GM12878 (cell line): Measurements from ENCODE around the gene ZNF785. TPM values are rescaled to one million over a fixed set of nuclear protein-coding genes. Genes with fewer than 3 reads are reported as not detected.

Source experiments
- ATAC-seq: fragments of 200-7000 bp; cut with Tn5 transposase; 3 replicates; pipeline ENCODE4 v1.9.1; 2020; ENCODE audit warnings: mild to moderate bottlenecking, moderate library complexity
- BruUV-seq: library from RNA; stranded (reverse); fragments of 400-500 nt; replicated peaks from 2 replicates; lab custom pipeline; 2021; lab: Mats Ljungman, UMichigan
- CTCF ChIA-PET: fragments of 300-600 bp; sonication (Branson Sonifier 250); formaldehyde crosslinking; extraction: SDS; loops from one replicate; lab custom pipeline; 2021; ENCODE audit warnings: inconsistent platforms; lab: Yijun Ruan, JAX
- POLR2A ChIA-PET: fragments of 350-600 bp; formaldehyde crosslinking; extraction: SDS; loops from one replicate; lab custom pipeline; 2021; ENCODE audit warnings: inconsistent platforms; lab: Charles Lee
- RAD21 ChIA-PET: fragments of 300-600 bp; sonication (Branson Sonifier 250); formaldehyde crosslinking; loops from one replicate; lab custom pipeline; 2023; ENCODE audit warnings: antibody characterized with exemption; ENCODE audit not compliant: unreplicated experiment; lab: Charles Lee
- SMC1A ChIA-PET: fragments of 300-600 bp; sonication (Branson Sonifier 250); formaldehyde crosslinking; loops from one replicate; lab custom pipeline; 2023; ENCODE audit not compliant: unreplicated experiment, uncharacterized antibody; lab: Charles Lee
- DNase-seq: peaks from one replicate; pipeline ENCODE4 v3.0.0-alpha.2; 2011; ENCODE audit warnings: low read depth, low spot score
- FAIRE-seq: peaks from 3 replicates; lab custom pipeline; 2011; peaks lifted over from hg19 to GRCh38; lab: Jason Lieb, UNC
- H2AFZ ChIP-seq: 2 replicates; pipeline ENCODE4 v1.6.0; 2011; ENCODE audit warnings: low read depth, low read length, control low read depth; ENCODE audit not compliant: control insufficient read depth
- H3K27ac ChIP-seq: 2 replicates; pipeline ENCODE4 v1.5.1; 2011; ENCODE audit warnings: control low read depth; ENCODE audit not compliant: control insufficient read depth, insufficient read depth
- H3K27me3 ChIP-seq, 2 experiments: replicated peaks in 1 of 2; 2 replicates each; pipeline versions ENCODE4 v1.6.0 to v1.6.1; 2011; ENCODE audit warnings: low read length in 1 of 2; ENCODE audit not compliant: control insufficient read depth in 2 of 2, insufficient read depth in 2 of 2
- H3K36me3 ChIP-seq, 2 experiments: 2 replicates each; pipeline ENCODE4 v1.5.1; 2011; ENCODE audit warnings: low read length in 1 of 2; ENCODE audit not compliant: control insufficient read depth in 2 of 2, insufficient read depth in 2 of 2
- H3K4me1 ChIP-seq: 2 replicates; pipeline ENCODE4 v1.6.1; 2011; ENCODE audit warnings: mild to moderate bottlenecking, low read length, moderate library complexity, mixed read lengths; ENCODE audit not compliant: control insufficient read depth, insufficient read depth
- H3K4me2 ChIP-seq: 2 replicates; pipeline ENCODE4 v1.6.0; 2011; ENCODE audit warnings: control low read depth; ENCODE audit not compliant: control insufficient read depth, insufficient read depth
- H3K4me3 ChIP-seq: fragments of 200-600 bp; sonication (generic); 2 replicates; pipeline ENCODE4 v1.5.1; 2016
- H3K79me2 ChIP-seq: 2 replicates; pipeline ENCODE4 v1.6.0; 2011; ENCODE audit warnings: low read length; ENCODE audit not compliant: control insufficient read depth, insufficient read depth
- H3K9ac ChIP-seq: 2 replicates; pipeline ENCODE4 v1.8.0; 2011; ENCODE audit warnings: low read length, control low read depth, mixed read lengths; ENCODE audit not compliant: control insufficient read depth, insufficient read depth
- H3K9me3 ChIP-seq: replicated peaks from 3 replicates; pipeline ENCODE4 v1.5.1; 2011; ENCODE audit warnings: mild to moderate bottlenecking, low read length; ENCODE audit not compliant: control insufficient read depth, insufficient read depth
- H4K20me1 ChIP-seq: 2 replicates; pipeline ENCODE4 v1.6.0; 2011; ENCODE audit not compliant: control insufficient read depth, insufficient read depth
- BCL3 ChIP-seq: IDR thresholded peaks from 2 replicates; pipeline ENCODE4 v1.6.1; 2011; ENCODE audit warnings: borderline replicate concordance, low read depth, mild to moderate bottlenecking, moderate library complexity, low read length; ENCODE audit not compliant: insufficient read depth, poor library complexity, severe bottlenecking
- ESRRA ChIP-seq: IDR thresholded peaks from 2 replicates; pipeline ENCODE4 v1.6.1; 2012; ENCODE audit warnings: mild to moderate bottlenecking, low read length, improper control_type of control experiment
- TCF3 ChIP-seq: IDR thresholded peaks from 2 replicates; pipeline ENCODE4 v1.6.1; 2012; ENCODE audit warnings: low read depth, mild to moderate bottlenecking, low read length, borderline replicate concordance; ENCODE audit not compliant: insufficient read depth
- WGBS: methylation state at CpG from one replicate; pipeline ENCODE4 v1.1.6; 2016; ENCODE audit warnings: low lambda C conversion rate; ENCODE audit not compliant: insufficient replicate concordance, insufficient coverage; ENCODE audit errors: missing lambda C conversion rate; 5-methylcytosine and 5-hydroxymethylcytosine counted together
- in situ Hi-C: fragments of 300-500 bp; cut with MboI; formaldehyde crosslinking; loops from 9 replicates; pipeline ENCODE4 v1.14.3; 2018; ENCODE audit warnings: mixed read lengths
- intact Hi-C: fragments of 100-400 bp; cut with micrococcal nuclease; formaldehyde crosslinking; loops from one replicate; pipeline ENCODE4 v1.14.2; 2022; ENCODE audit not compliant: unreplicated experiment
- polyA plus RNA-seq, 11 experiments: library from polyadenylated mRNA; depleted of rRNA in 4 of 11; unstranded in 6 of 11; stranded (reverse) in 5 of 11; fragments of >200 nt; fragmentation: Nextera tagmentation in 4 of 11; fragmentation: Illumina TruSeq in 1 of 11; extraction: Ambion mirVana in 4 of 11; extraction: Trizol in 1 of 11; gene quantifications; 1 replicate in 1 of 11; 2 replicates in 10 of 11; pipeline versions ENCODE4 v1.2.1 to v1.2.3, GENCODE V29; 2011 to 2016; ENCODE audit warnings: inconsistent platforms in 2 of 11, missing spikeins in 2 of 11, low read depth in 1 of 11
- total RNA-seq, 4 experiments: library from RNA; depleted of rRNA in 3 of 4; stranded (reverse); fragments of >200 nt in 3 of 4; fragmentation: Illumina TruSeq in 1 of 4; extraction: Trizol in 1 of 4; gene quantifications; 2 replicates each; pipeline versions ENCODE4 v1.2.1 to v1.2.3, GENCODE V29; 2013 to 2021
- TF ChIP-seq, protein P1 (sequence below): fragments of 450-650 bp; IDR thresholded peaks from 2 replicates; pipeline ENCODE4 v1.6.1; 2017; ENCODE audit warnings: mild to moderate bottlenecking, moderate library complexity
- TF ChIP-seq, protein P2 (sequence below): IDR thresholded peaks from 2 replicates; pipeline ENCODE4 v1.6.1; 2012; ENCODE audit warnings: low read depth, low read length, improper control_type of control experiment
- TF ChIP-seq, protein P3 (sequence below): fragments of 450-650 bp; IDR thresholded peaks from 2 replicates; pipeline ENCODE4 v1.6.1; 2017; ENCODE audit warnings: borderline replicate concordance
- TF ChIP-seq, protein P4 (sequence below), 3 experiments: IDR thresholded peaks in 2 of 3; conservative IDR thresholded peaks in 1 of 3; 2 replicates each; pipeline ENCODE4 v1.5.1; 2011; ENCODE audit warnings: low read depth in 3 of 3, low read length in 3 of 3, mild to moderate bottlenecking in 3 of 3, control low read depth in 2 of 3, moderate library complexity in 2 of 3, inconsistent platforms in 1 of 3, mixed read lengths in 1 of 3; ENCODE audit not compliant: control insufficient read depth in 2 of 3, insufficient read depth in 1 of 3; ENCODE audit errors: extremely low read depth in 1 of 3

The ZNF785 gene
- total and polyA plus RNA-seq, 10 of the 15 experiments (the other 5 are each of a cell fraction or from before 2014, with no cell fraction given): 0.87 to 11.5 (median 7.5) TPM

DNA sequence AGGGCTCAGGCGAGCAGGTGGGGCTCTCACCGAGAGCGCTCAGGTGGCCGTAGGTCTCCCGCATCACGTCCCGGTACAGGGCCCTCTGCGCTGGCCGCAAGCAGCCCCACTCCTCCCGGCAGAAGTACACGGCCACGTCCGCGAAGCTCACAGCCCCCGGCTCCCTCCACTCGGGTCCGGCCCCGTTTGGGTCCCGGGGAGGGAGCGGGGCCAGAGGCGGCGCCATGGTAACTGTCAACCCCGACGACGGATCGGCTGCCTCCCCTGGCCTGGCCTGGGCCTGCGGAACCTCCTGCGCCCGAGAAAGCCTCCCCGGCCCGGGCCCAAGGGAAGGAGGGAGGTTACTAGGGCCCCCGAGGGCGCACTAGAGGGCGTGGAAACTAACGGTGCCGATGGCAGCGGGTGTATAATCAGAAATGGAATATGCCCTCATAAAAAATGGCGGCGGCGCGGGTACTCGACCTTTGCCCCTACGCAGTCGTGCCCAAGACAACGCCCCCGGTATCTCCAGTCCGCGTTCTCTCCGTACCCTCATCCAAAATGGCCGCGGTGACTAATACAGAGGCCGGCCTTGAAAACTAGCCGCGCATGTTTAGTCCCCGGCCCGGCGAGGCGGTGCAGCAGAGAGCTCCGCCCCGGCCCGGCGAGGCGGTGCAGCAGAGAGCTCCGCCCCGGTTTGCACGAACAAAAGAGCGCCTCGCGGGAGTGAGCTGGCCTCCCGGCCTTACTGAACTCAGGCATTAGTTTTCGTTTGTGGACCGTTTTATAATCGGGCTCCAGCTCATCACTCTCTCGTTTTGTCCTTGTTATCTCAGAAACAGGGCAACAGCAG, 27.3 kb downstream of the ZNF785 start, which contains the start of gene ZNF764 (continued):
- TF ChIP-seq, protein P1, sequence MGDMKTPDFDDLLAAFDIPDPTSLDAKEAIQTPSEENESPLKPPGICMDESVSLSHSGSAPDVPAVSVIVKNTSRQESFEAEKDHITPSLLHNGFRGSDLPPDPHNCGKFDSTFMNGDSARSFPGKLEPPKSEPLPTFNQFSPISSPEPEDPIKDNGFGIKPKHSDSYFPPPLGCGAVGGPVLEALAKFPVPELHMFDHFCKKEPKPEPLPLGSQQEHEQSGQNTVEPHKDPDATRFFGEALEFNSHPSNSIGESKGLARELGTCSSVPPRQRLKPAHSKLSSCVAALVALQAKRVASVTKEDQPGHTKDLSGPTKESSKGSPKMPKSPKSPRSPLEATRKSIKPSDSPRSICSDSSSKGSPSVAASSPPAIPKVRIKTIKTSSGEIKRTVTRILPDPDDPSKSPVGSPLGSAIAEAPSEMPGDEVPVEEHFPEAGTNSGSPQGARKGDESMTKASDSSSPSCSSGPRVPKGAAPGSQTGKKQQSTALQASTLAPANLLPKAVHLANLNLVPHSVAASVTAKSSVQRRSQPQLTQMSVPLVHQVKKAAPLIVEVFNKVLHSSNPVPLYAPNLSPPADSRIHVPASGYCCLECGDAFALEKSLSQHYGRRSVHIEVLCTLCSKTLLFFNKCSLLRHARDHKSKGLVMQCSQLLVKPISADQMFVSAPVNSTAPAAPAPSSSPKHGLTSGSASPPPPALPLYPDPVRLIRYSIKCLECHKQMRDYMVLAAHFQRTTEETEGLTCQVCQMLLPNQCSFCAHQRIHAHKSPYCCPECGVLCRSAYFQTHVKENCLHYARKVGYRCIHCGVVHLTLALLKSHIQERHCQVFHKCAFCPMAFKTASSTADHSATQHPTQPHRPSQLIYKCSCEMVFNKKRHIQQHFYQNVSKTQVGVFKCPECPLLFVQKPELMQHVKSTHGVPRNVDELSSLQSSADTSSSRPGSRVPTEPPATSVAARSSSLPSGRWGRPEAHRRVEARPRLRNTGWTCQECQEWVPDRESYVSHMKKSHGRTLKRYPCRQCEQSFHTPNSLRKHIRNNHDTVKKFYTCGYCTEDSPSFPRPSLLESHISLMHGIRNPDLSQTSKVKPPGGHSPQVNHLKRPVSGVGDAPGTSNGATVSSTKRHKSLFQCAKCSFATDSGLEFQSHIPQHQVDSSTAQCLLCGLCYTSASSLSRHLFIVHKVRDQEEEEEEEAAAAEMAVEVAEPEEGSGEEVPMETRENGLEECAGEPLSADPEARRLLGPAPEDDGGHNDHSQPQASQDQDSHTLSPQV: no peak
- TF ChIP-seq, protein P2, sequence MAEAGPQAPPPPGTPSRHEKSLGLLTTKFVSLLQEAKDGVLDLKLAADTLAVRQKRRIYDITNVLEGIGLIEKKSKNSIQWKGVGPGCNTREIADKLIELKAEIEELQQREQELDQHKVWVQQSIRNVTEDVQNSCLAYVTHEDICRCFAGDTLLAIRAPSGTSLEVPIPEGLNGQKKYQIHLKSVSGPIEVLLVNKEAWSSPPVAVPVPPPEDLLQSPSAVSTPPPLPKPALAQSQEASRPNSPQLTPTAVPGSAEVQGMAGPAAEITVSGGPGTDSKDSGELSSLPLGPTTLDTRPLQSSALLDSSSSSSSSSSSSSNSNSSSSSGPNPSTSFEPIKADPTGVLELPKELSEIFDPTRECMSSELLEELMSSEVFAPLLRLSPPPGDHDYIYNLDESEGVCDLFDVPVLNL: 0 out of 2 replicates have a peak, but pooled peaks have one; percentile 12

GRCh38 chr16:30557707-30557956, 27.9 kb downstream of the ZNF785 start:
- ATAC-seq (peak; percentile 9), FAIRE-seq (no peak), DNase-seq (no peak)
- no peaks in the 10 kb centered on the region for H3K4me1 ChIP-seq
- TF ChIP-seq, protein P3, sequence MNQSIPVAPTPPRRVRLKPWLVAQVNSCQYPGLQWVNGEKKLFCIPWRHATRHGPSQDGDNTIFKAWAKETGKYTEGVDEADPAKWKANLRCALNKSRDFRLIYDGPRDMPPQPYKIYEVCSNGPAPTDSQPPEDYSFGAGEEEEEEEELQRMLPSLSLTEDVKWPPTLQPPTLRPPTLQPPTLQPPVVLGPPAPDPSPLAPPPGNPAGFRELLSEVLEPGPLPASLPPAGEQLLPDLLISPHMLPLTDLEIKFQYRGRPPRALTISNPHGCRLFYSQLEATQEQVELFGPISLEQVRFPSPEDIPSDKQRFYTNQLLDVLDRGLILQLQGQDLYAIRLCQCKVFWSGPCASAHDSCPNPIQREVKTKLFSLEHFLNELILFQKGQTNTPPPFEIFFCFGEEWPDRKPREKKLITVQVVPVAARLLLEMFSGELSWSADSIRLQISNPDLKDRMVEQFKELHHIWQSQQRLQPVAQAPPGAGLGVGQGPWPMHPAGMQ: no peak
- TF ChIP-seq ESRRA (no peak), BCL3 (no peak), TCF3 (0 out of 2 replicates have a peak, but pooled peaks have one; percentile 21)
- TF ChIP-seq, protein P4, sequence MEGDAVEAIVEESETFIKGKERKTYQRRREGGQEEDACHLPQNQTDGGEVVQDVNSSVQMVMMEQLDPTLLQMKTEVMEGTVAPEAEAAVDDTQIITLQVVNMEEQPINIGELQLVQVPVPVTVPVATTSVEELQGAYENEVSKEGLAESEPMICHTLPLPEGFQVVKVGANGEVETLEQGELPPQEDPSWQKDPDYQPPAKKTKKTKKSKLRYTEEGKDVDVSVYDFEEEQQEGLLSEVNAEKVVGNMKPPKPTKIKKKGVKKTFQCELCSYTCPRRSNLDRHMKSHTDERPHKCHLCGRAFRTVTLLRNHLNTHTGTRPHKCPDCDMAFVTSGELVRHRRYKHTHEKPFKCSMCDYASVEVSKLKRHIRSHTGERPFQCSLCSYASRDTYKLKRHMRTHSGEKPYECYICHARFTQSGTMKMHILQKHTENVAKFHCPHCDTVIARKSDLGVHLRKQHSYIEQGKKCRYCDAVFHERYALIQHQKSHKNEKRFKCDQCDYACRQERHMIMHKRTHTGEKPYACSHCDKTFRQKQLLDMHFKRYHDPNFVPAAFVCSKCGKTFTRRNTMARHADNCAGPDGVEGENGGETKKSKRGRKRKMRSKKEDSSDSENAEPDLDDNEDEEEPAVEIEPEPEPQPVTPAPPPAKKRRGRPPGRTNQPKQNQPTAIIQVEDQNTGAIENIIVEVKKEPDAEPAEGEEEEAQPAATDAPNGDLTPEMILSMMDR (IDR thresholded peaks at IDR 0.05 in 2 of 3, conservative IDR thresholded peaks at IDR 0.05 in 1 of 3; ENCODE audit: control insufficient read depth in 2 of 3, extremely low read depth in 1 of 3, insufficient read depth in 1 of 3, low read depth in 3 of 3, low read length in 3 of 3): 0 out of 6 replicates have a peak, but pooled peaks of 1 of the 3 experiments have one; percentile 4
- ChIA-PET POLR2A (interaction anchor here (0.6 to 5.9 kb wide), 17 partner anchors 8 to 329 kb away, joined by 3 to 109 read pairs (median 3); partner anchors contain the start of genes ZNF688, ZNF747 and ZNF785), CTCF (interaction anchor here (0.6 to 3.6 kb wide), 10 partner anchors 11 to 708 kb away, joined by 3 to 59 read pairs (median 10); partner anchors contain the start of genes DCTPP1 and ZNF747), SMC1A (interaction anchor here (1.0 to 2.8 kb wide), 10 partner anchors 8 to 127 kb away, joined by 3 to 47 read pairs (median 6); partner anchors contain the start of genes DCTPP1, ITGAL and ZNF747), RAD21 (interaction anchor here (0.7 to 4.3 kb wide), 16 partner anchors 8 to 128 kb away, joined by 3 to 99 read pairs (median 7); partner anchors contain the start of genes DCTPP1, ZNF688, ZNF747 and ZNF785)
- H2AFZ ChIP-seq: peak overlapping the region; percentile 85
- no peaks in the 10 kb centered on the region for H4K20me1 ChIP-seq
- BruUV-seq: no TSS peak
- WGBS: 1% methylated on average over 17 of the region's 17 CpGs
- H3K4me3 ChIP-seq: peak overlapping the region; percentile 87
- peak overlapping the region; percentile 17 for H3K4me2 ChIP-seq
- H3K27me3 ChIP-seq: no peaks in the 10 kb centered on the region
- H3K36me3 ChIP-seq: peaks cover 5 to 10% of the 10 kb centered on the region in 2 experiments; a peak in 3 of 4 replicates
- H3K27ac ChIP-seq: peak overlapping the region; percentile 85
- H3K9me3 ChIP-seq: no peaks in the 10 kb centered on the region
- intact Hi-C loops: no loop called here
- in situ Hi-C loops: no loop called here
- peak overlapping the region; percentile 86 for H3K9ac ChIP-seq
- H3K79me2 ChIP-seq: peaks cover 11% of the 10 kb centered on the region
